SK-N-SH treated with all-trans-retinoic acid at 6 μM for 48 hours (cell line): ENCODE data around the gene PROZ.

Experiments
- ESRRG ChIP-seq: fragments of 250-450 bp; sonication (Bioruptor Pico); IDR thresholded peaks from 2 replicates; pipeline ENCODE4 v1.6.1; 2021; ENCODE audit warnings: mild to moderate bottlenecking
- ZFP30 ChIP-seq: fragments of 450-650 bp; formaldehyde crosslinking; IDR thresholded peaks from 2 replicates; pipeline ENCODE4 v1.5.0; 2022; ENCODE audit warnings: mild to moderate bottlenecking, moderate library complexity

DNA sequence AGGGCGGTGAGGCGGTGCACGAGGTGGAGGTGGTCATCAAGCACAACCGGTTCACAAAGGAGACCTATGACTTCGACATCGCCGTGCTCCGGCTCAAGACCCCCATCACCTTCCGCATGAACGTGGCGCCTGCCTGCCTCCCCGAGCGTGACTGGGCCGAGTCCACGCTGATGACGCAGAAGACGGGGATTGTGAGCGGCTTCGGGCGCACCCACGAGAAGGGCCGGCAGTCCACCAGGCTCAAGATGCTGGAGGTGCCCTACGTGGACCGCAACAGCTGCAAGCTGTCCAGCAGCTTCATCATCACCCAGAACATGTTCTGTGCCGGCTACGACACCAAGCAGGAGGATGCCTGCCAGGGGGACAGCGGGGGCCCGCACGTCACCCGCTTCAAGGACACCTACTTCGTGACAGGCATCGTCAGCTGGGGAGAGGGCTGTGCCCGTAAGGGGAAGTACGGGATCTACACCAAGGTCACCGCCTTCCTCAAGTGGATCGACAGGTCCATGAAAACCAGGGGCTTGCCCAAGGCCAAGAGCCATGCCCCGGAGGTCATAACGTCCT is 9.4 kb upstream of the PROZ start:
- TF ChIP-seq ESRRG (CRISPR knock-in tag), result no peak
- TF ChIP-seq ZFP30, result no peak
